SK-N-SH (cell line): ENCODE measurements around the gene AREG. TPM values are rescaled to one million over a fixed set of nuclear protein-coding genes. Genes with fewer than 3 reads are reported as not detected.

ENCODE experiments used
- CTCF ChIA-PET: fragments of 300-600, 350-600 bp; formaldehyde crosslinking; extraction: SDS; loops from one replicate; lab custom pipeline; 2021; lab: Yijun Ruan, JAX
- POLR2A ChIA-PET: fragments of 350-600 bp; sonication (Branson Sonifier 250); formaldehyde crosslinking; extraction: SDS; loops from one replicate; lab custom pipeline; 2020; ENCODE audit warnings: antibody characterized with exemption, inconsistent platforms; lab: Yijun Ruan, JAX
- DNase-seq: peaks from one replicate; pipeline ENCODE4 v3.0.0; 2012
- H2AFZ ChIP-seq: fragments of 200-600 bp; sonication (generic); 2 replicates; pipeline ENCODE4 v1.8.1; 2016; ENCODE audit warnings: antibody characterized with exemption, mild to moderate bottlenecking, low read depth
- H3F3A ChIP-seq: fragments of 200-600 bp; sonication (generic); replicated peaks from 2 replicates; pipeline ENCODE3; 2016; ENCODE audit warnings: antibody characterized with exemption, mild to moderate bottlenecking; ENCODE audit not compliant: insufficient read depth
- H3K27ac ChIP-seq, 2 experiments: fragments of 200-500 bp in 1 of 2; fragments of 200-600 bp in 1 of 2; sonication (Bioruptor generic) in 1 of 2; sonication (generic), shearing (Covaris generic) in 1 of 2; 2 replicates each; pipeline versions ENCODE4 v1.5.1 to v1.6.1; 2014 to 2016; ENCODE audit warnings: low read depth in 2 of 2, inconsistent platforms in 1 of 2, low read length in 1 of 2, mild to moderate bottlenecking in 1 of 2, mixed read lengths in 1 of 2
- H3K27me3 ChIP-seq: fragments of 200-600 bp; sonication (generic), shearing (Covaris generic); 2 replicates; pipeline ENCODE4 v1.6.1; 2016; ENCODE audit warnings: mixed run types; ENCODE audit not compliant: insufficient read depth
- H3K36me3 ChIP-seq, 2 experiments: fragments of 200-500 bp in 1 of 2; fragments of 200-600 bp in 1 of 2; sonication (Bioruptor generic) in 1 of 2; sonication (generic) in 1 of 2; replicated peaks in 1 of 2; 2 replicates each; pipeline versions ENCODE3 to v1.5.1; 2014 to 2016; ENCODE audit warnings: low read length in 1 of 2, mild to moderate bottlenecking in 1 of 2; ENCODE audit not compliant: insufficient read depth in 2 of 2, control insufficient read depth in 1 of 2
- H3K4me1 ChIP-seq, 2 experiments: fragments of 200-500 bp in 1 of 2; fragments of 200-600 bp in 1 of 2; sonication (Bioruptor generic) in 1 of 2; sonication (generic), shearing (Covaris generic) in 1 of 2; 2 replicates each; pipeline versions ENCODE4 v1.5.1 to v1.6.1; 2014 to 2016; ENCODE audit warnings: low read depth in 1 of 2, low read length in 1 of 2, mixed run types in 1 of 2; ENCODE audit not compliant: insufficient read depth in 2 of 2, control insufficient read depth in 1 of 2
- H3K4me2 ChIP-seq: fragments of 200-600 bp; sonication (generic), shearing (Covaris generic); 2 replicates; pipeline ENCODE4 v1.6.1; 2017; ENCODE audit warnings: mixed run types
- H3K4me3 ChIP-seq, 2 experiments: fragments of 200-500 bp in 1 of 2; fragments of 200-600 bp in 1 of 2; sonication (Bioruptor generic) in 1 of 2; sonication (generic), shearing (Covaris generic) in 1 of 2; 2 replicates each; pipeline versions ENCODE4 v1.5.1 to v1.8.1; 2014 to 2016; ENCODE audit warnings: low read depth in 2 of 2, inconsistent platforms in 1 of 2, low read length in 1 of 2, mild to moderate bottlenecking in 1 of 2, mixed read lengths in 1 of 2, moderate library complexity in 1 of 2
- H3K79me2 ChIP-seq: fragments of 200-600 bp; sonication (generic); 2 replicates; pipeline ENCODE4 v1.8.1; 2017; ENCODE audit warnings: mild to moderate bottlenecking; ENCODE audit not compliant: insufficient read depth
- H3K9ac ChIP-seq: fragments of 200-600 bp; sonication (generic); 2 replicates; pipeline ENCODE4 v1.6.1; 2017; ENCODE audit warnings: mixed run types
- H3K9me2 ChIP-seq: fragments of 200-600 bp; sonication (generic); 2 replicates; pipeline ENCODE4 v1.6.1; 2017; ENCODE audit warnings: mixed run types
- H3K9me3 ChIP-seq: fragments of 200-600 bp; sonication (generic); 2 replicates; pipeline ENCODE4 v1.6.1; 2017; ENCODE audit warnings: mixed run types, mild to moderate bottlenecking, moderate library complexity
- H4K20me1 ChIP-seq: fragments of 200-600 bp; sonication (generic); 2 replicates; pipeline ENCODE4 v1.6.1; 2017; ENCODE audit warnings: mild to moderate bottlenecking, mixed run types; ENCODE audit not compliant: insufficient read depth
- EP300 ChIP-seq, 2 experiments: IDR thresholded peaks; 2 replicates each; pipeline versions ENCODE4 v1.4.0 to v1.6.1; 2012; ENCODE audit warnings: borderline replicate concordance in 1 of 2, low read depth in 1 of 2, low read length in 1 of 2
- FOSL2 ChIP-seq: IDR thresholded peaks from 2 replicates; pipeline ENCODE4 v1.4.0; 2012; ENCODE audit warnings: low read depth, mild to moderate bottlenecking, moderate library complexity, borderline replicate concordance
- FOXM1 ChIP-seq: IDR thresholded peaks from 2 replicates; pipeline ENCODE4 v1.4.0; 2012; ENCODE audit warnings: low read depth, mild to moderate bottlenecking
- GABPA ChIP-seq: IDR thresholded peaks from 2 replicates; pipeline ENCODE4 v1.4.0; 2012; ENCODE audit warnings: low read depth, mild to moderate bottlenecking
- GATA2 ChIP-seq: sonication (generic); formaldehyde crosslinking; IDR thresholded peaks from 2 replicates; pipeline ENCODE4 v1.5.0; 2020; ENCODE audit warnings: mild to moderate bottlenecking, missing genetic modification reagents
- JUND ChIP-seq: IDR thresholded peaks from 2 replicates; pipeline ENCODE4 v1.4.0; 2012
- MEF2A ChIP-seq: IDR thresholded peaks from 2 replicates; pipeline ENCODE4 v1.4.0; 2012; ENCODE audit warnings: low read depth, borderline replicate concordance
- MXI1 ChIP-seq: IDR thresholded peaks from 2 replicates; pipeline ENCODE4 v1.6.1; 2012; ENCODE audit warnings: mild to moderate bottlenecking, low read depth, low read length, improper control_type of control experiment
- POLR2AphosphoS5 ChIP-seq: IDR thresholded peaks from 2 replicates; pipeline ENCODE4 v1.6.1; 2012; ENCODE audit warnings: low read depth, low read length
- RAD21 ChIP-seq: IDR thresholded peaks from 2 replicates; pipeline ENCODE4 v1.6.1; 2012; ENCODE audit warnings: mild to moderate bottlenecking, low read length
- RFX5 ChIP-seq: IDR thresholded peaks from 2 replicates; pipeline ENCODE4 v1.6.1; 2012; ENCODE audit warnings: mild to moderate bottlenecking, improper control_type of control experiment, low read length
- SMC3 ChIP-seq: IDR thresholded peaks from 2 replicates; pipeline ENCODE4 v1.6.1; 2012; ENCODE audit warnings: low read depth, low read length, improper control_type of control experiment
- TAF1 ChIP-seq: IDR thresholded peaks from 2 replicates; pipeline ENCODE4 v1.6.1; 2012; ENCODE audit warnings: low read depth, mild to moderate bottlenecking, low read length, moderate library complexity, borderline replicate concordance
- TCF12 ChIP-seq: IDR thresholded peaks from 2 replicates; pipeline ENCODE4 v1.4.0; 2012
- YY1 ChIP-seq: IDR thresholded peaks from 2 replicates; pipeline ENCODE4 v1.4.0; 2012; ENCODE audit warnings: low read depth, mild to moderate bottlenecking
- WGBS: methylation state at CpG from one replicate; pipeline ENCODE4 v1.1.6; 2017; ENCODE audit warnings: low lambda C conversion rate; 5-methylcytosine and 5-hydroxymethylcytosine counted together
- polyA plus RNA-seq, 3 experiments: library from polyadenylated mRNA; depleted of rRNA; stranded (reverse); fragments of >200 nt; gene quantifications; 2 replicates each; pipeline ENCODE4 v1.2.3, GENCODE V29; 2012
- TF ChIP-seq, protein P1 (sequence below): IDR thresholded peaks from 2 replicates; pipeline ENCODE4 v1.6.1; 2012; ENCODE audit warnings: mild to moderate bottlenecking, low read depth, low read length, moderate library complexity
- TF ChIP-seq, protein P2 (sequence below): IDR thresholded peaks from 2 replicates; pipeline ENCODE4; 2012
- TF ChIP-seq, protein P3 (sequence below): IDR thresholded peaks from 2 replicates; pipeline ENCODE4 v1.4.0; 2012; ENCODE audit warnings: low read depth, borderline replicate concordance

Gene AREG
- polyA plus RNA-seq, 1 of the 3 experiments (the other 2 are of a cell fraction), result not detected

DNA sequence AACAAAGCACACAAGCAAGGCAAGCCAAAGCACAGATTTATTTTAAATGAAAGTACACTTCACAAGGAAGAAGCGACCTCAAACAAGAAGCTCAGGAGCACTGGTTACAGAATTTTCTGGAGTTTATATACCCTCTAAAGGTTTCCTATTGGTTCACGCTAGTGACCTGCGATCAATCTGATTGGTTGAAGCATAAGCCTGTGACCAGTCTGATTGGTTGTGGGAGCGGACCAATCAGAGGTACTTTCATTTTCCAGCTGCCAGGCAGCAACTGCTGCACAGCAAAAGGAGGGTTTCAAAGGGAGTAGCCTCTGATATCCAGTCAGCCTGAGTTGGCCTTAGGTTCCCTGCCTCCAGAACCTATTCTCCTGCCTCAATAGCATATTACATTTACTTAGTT, 4.6 kb upstream of the AREG start:
- CTCF ChIA-PET, result no interaction called here
- no peaks in the 10 kb centered on the region for H4K20me1 ChIP-seq
- H3K4me2 ChIP-seq, result 0 out of 2 replicates have a peak overlapping the region, but pooled peaks have one; percentile 3
- POLR2A ChIA-PET, result no interaction called here
- H3K79me2 ChIP-seq, result no peaks in the 10 kb centered on the region
- peak overlapping the region in 1 of 2 experiments; percentile 11; a peak in 1 of 4 replicates for H3K4me3 ChIP-seq
- H3K4me1 ChIP-seq, result no peaks in the 10 kb centered on the region; a peak in 1 of 4 replicates
- no peaks in the 10 kb centered on the region for H3K36me3 ChIP-seq
- 10% methylated on average over 4 of the region's 4 CpGs for WGBS
- H3F3A ChIP-seq, result no peaks in the 10 kb centered on the region
- H3K9me3 ChIP-seq, result no peaks in the 10 kb centered on the region
- DNase-seq, result peak; percentile 16
- H3K9me2 ChIP-seq, result no peaks in the 10 kb centered on the region
- H3K27ac ChIP-seq, result no peak overlapping the region
- H3K27me3 ChIP-seq, result peaks cover 9% of the 10 kb centered on the region
- no peak overlapping the region for H3K9ac ChIP-seq
- peak overlapping the region; percentile 25; the same call in 1 of the 2 replicates for H2AFZ ChIP-seq
- TF ChIP-seq JUND (no peak), RAD21 (no peak), MEF2A (no peak), FOSL2 (no peak), GABPA (no peak), FOXM1 (no peak), POLR2AphosphoS5 (no peak), EP300 (IDR thresholded peaks at IDR 0.05; ENCODE audit: borderline replicate concordance in 1 of 2, low read depth in 1 of 2, low read length in 1 of 2) (no peak), YY1 (no peak), MXI1 (no peak), TAF1 (no peak), RFX5 (no peak), GATA2 (CRISPR knock-in tag) (no peak), SMC3 (no peak), TCF12 (no peak)
- TF ChIP-seq, protein P1, sequence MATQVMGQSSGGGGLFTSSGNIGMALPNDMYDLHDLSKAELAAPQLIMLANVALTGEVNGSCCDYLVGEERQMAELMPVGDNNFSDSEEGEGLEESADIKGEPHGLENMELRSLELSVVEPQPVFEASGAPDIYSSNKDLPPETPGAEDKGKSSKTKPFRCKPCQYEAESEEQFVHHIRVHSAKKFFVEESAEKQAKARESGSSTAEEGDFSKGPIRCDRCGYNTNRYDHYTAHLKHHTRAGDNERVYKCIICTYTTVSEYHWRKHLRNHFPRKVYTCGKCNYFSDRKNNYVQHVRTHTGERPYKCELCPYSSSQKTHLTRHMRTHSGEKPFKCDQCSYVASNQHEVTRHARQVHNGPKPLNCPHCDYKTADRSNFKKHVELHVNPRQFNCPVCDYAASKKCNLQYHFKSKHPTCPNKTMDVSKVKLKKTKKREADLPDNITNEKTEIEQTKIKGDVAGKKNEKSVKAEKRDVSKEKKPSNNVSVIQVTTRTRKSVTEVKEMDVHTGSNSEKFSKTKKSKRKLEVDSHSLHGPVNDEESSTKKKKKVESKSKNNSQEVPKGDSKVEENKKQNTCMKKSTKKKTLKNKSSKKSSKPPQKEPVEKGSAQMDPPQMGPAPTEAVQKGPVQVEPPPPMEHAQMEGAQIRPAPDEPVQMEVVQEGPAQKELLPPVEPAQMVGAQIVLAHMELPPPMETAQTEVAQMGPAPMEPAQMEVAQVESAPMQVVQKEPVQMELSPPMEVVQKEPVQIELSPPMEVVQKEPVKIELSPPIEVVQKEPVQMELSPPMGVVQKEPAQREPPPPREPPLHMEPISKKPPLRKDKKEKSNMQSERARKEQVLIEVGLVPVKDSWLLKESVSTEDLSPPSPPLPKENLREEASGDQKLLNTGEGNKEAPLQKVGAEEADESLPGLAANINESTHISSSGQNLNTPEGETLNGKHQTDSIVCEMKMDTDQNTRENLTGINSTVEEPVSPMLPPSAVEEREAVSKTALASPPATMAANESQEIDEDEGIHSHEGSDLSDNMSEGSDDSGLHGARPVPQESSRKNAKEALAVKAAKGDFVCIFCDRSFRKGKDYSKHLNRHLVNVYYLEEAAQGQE, result no peak
- TF ChIP-seq, protein P2, sequence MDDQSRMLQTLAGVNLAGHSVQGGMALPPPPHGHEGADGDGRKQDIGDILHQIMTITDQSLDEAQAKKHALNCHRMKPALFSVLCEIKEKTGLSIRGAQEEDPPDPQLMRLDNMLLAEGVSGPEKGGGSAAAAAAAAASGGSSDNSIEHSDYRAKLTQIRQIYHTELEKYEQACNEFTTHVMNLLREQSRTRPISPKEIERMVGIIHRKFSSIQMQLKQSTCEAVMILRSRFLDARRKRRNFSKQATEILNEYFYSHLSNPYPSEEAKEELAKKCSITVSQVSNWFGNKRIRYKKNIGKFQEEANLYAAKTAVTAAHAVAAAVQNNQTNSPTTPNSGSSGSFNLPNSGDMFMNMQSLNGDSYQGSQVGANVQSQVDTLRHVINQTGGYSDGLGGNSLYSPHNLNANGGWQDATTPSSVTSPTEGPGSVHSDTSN, result no peak
- TF ChIP-seq, protein P3, sequence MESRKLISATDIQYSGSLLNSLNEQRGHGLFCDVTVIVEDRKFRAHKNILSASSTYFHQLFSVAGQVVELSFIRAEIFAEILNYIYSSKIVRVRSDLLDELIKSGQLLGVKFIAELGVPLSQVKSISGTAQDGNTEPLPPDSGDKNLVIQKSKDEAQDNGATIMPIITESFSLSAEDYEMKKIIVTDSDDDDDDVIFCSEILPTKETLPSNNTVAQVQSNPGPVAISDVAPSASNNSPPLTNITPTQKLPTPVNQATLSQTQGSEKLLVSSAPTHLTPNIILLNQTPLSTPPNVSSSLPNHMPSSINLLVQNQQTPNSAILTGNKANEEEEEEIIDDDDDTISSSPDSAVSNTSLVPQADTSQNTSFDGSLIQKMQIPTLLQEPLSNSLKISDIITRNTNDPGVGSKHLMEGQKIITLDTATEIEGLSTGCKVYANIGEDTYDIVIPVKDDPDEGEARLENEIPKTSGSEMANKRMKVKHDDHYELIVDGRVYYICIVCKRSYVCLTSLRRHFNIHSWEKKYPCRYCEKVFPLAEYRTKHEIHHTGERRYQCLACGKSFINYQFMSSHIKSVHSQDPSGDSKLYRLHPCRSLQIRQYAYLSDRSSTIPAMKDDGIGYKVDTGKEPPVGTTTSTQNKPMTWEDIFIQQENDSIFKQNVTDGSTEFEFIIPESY, result no peak
